HS-5 (cell line): Measurements from ENCODE around the gene SDSL.

Experiments
- DNase-seq: peaks from one replicate; pipeline ENCODE4 v3.0.0-alpha.2; 2012; ENCODE audit warnings: low read depth

SDSL gene

GRCh38 chr12:113422030-113422885 is at the start of gene SDSL:
Gene SDSL, plus strand, starts transcription at chr12:113422380. Its CDS starts 5,603 bp downstream, at chr12:113427983.
- DNase-seq, result peak; percentile 73

- DNase-seq, result no peak
Measured at GRCh38 chr12:113373440-113373839, 48.7 kb upstream of the SDSL start.

GRCh38 chr12:113373969-113374368 is 48.2 kb upstream of the SDSL start:
- DNase-seq, result no peak

- DNase-seq, result no peak
Measured at GRCh38 chr12:113374823-113375428, 47.3 kb upstream of the SDSL start.

- DNase-seq, result no peak
Measured at GRCh38 chr12:113378291-113378690, 43.9 kb upstream of the SDSL start.

GRCh38 chr12:113381220-113381619 is 41.0 kb upstream of the SDSL start:
- DNase-seq, result no peak

GRCh38 chr12:113382206-113382605 is 40.0 kb upstream of the SDSL start:
- DNase-seq, result no peak

- DNase-seq, result no peak
Measured at GRCh38 chr12:113384778-113385177, 37.4 kb upstream of the SDSL start.

- DNase-seq, result no peak
Measured at GRCh38 chr12:113385282-113385882, 36.8 kb upstream of the SDSL start.

GRCh38 chr12:113386866-113387566 is 35.2 kb upstream of the SDSL start:
- no peak for DNase-seq

- DNase-seq, result no peak
Measured at GRCh38 chr12:113387631-113388030, 34.5 kb upstream of the SDSL start.

GRCh38 chr12:113388351-113388750 is 33.8 kb upstream of the SDSL start:
- no peak for DNase-seq

GRCh38 chr12:113390064-113391043 is 31.8 kb upstream of the SDSL start:
- DNase-seq, result no peak

GRCh38 chr12:113391145-113391544 is 31.0 kb upstream of the SDSL start:
- DNase-seq, result no peak

- DNase-seq, result no peak
Measured at GRCh38 chr12:113391650-113392337, 30.4 kb upstream of the SDSL start.

- DNase-seq, result no peak
Measured at GRCh38 chr12:113392520-113392919, 29.7 kb upstream of the SDSL start.

GRCh38 chr12:113392988-113393579 is 29.1 kb upstream of the SDSL start:
- no peak for DNase-seq

GRCh38 chr12:113393749-113394148 is 28.4 kb upstream of the SDSL start:
- no peak for DNase-seq

- no peak for DNase-seq
Measured at GRCh38 chr12:113395119-113395518, 27.1 kb upstream of the SDSL start.

- no peak for DNase-seq
Measured at GRCh38 chr12:113396200-113396599, 26.0 kb upstream of the SDSL start.
